IPS-15b (cell line): ENCODE data around the gene TSEN2.

ENCODE experiments used
- H3K27me3 ChIP-seq: one replicate; pipeline ENCODE4 v1.6.1; 2013; ENCODE audit warnings: low read length; ENCODE audit not compliant: control insufficient read depth, insufficient read depth
- H3K36me3 ChIP-seq: one replicate; pipeline ENCODE4 v1.6.1; 2013; ENCODE audit warnings: low read length; ENCODE audit not compliant: control insufficient read depth, insufficient read depth
- H3K4me1 ChIP-seq: one replicate; pipeline ENCODE4 v1.6.1; 2013; ENCODE audit warnings: mild to moderate bottlenecking, low read length; ENCODE audit not compliant: control insufficient read depth, insufficient read depth
- H3K4me3 ChIP-seq: one replicate; pipeline ENCODE4 v1.5.1; 2013; ENCODE audit warnings: low read depth, low read length
- H3K9ac ChIP-seq: one replicate; pipeline ENCODE4 v1.6.1; 2013; ENCODE audit warnings: low read depth, mild to moderate bottlenecking, low read length
- H3K9me3 ChIP-seq: one replicate; pipeline ENCODE4 v1.6.1; 2013; ENCODE audit warnings: mild to moderate bottlenecking, low read length; ENCODE audit not compliant: control insufficient read depth, insufficient read depth

TSEN2 gene

GRCh38 chr3:12568747-12569146, 84.5 kb downstream of the TSEN2 start:
- Histone ChIP-seq H3K27me3 (no peaks in the 10 kb centered on the region), H3K9me3 (no peaks in the 10 kb centered on the region), H3K4me3 (no peak overlapping the region), H3K36me3 (peaks cover 17% of the 10 kb centered on the region), H3K4me1 (no peaks in the 10 kb centered on the region), H3K9ac (no peak overlapping the region)

- H3K4me3 ChIP-seq = no peak overlapping the region
- H3K27me3 ChIP-seq = no peaks in the 10 kb centered on the region
- H3K36me3 ChIP-seq = peaks cover 28% of the 10 kb centered on the region
- no peak overlapping the region for H3K9ac ChIP-seq
- H3K4me1 ChIP-seq = no peaks in the 10 kb centered on the region
- H3K9me3 ChIP-seq = no peaks in the 10 kb centered on the region
These were observed 85.6 kb downstream of the TSEN2 start for GRCh38 chr3:12569836-12570235.

DNA sequence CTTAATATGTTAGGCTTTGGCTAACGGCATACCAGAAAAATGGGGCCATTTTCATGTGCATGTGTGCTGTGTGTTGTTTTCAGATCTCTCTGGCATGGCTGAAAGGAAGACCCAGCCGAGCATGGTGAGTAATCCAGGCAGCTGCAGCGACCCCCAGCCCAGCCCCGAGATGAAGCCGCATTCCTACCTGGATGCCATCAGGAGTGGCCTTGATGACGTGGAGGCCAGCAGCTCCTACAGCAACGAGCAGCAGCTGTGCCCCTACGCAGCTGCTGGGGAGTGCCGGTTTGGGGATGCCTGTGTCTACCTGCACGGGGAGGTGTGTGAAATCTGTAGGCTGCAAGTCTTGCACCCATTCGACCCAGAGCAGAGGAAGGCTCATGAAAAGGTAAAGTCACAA, 87.7 kb downstream of the TSEN2 start:
- H3K9ac ChIP-seq = no peak overlapping the region
- no peaks in the 10 kb centered on the region for H3K27me3 ChIP-seq
- no peak overlapping the region for H3K4me3 ChIP-seq
- peaks cover 38% of the 10 kb centered on the region for H3K36me3 ChIP-seq
- no peaks in the 10 kb centered on the region for H3K9me3 ChIP-seq
- no peaks in the 10 kb centered on the region for H3K4me1 ChIP-seq

DNA sequence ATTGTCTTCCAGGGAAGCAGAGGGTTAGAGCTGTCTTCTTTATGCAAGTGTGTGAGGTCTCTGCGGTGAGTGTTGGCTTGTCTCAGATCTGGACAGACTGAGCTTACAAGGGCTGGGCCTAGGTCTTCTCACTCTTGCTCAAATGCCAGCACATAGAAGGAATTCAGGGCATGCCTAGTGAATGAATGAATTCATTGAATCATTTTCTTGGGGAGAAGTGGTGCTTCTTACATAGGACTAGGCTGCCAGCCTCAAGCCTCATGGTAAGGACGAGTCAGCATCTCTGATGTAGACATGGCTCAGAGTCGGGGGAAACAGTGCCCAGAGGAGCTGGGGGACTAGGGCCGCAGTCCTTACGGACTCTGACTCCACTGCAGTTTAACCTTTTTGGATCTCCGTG, 89.9 kb downstream of the TSEN2 start:
- H3K4me3 ChIP-seq = no peak overlapping the region
- no peaks in the 10 kb centered on the region for H3K27me3 ChIP-seq
- no peaks in the 10 kb centered on the region for H3K9me3 ChIP-seq
- peaks cover 39% of the 10 kb centered on the region for H3K36me3 ChIP-seq
- no peak overlapping the region for H3K9ac ChIP-seq
- no peaks in the 10 kb centered on the region for H3K4me1 ChIP-seq

DNA sequence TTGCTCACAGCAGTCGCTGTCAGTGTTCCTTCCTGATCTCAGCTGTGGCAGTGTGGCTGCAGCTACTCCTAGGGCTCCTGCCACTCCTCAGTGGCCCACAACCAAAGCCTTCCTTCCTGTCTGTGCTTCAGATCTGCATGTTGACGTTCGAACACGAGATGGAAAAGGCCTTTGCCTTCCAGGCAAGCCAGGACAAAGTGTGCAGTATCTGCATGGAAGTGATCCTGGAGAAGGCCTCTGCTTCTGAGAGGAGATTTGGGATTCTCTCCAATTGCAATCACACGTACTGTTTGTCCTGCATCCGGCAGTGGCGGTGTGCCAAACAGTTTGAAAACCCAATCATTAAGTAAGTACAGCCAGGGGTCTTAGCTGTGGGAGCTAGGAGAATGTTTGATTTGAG, 90.4 kb downstream of the TSEN2 start:
- Histone ChIP-seq H3K9ac (no peak overlapping the region), H3K27me3 (no peaks in the 10 kb centered on the region), H3K9me3 (no peaks in the 10 kb centered on the region), H3K4me3 (no peak overlapping the region), H3K36me3 (peaks cover 38% of the 10 kb centered on the region), H3K4me1 (no peaks in the 10 kb centered on the region)

- no peaks in the 10 kb centered on the region for H3K9me3 ChIP-seq
- no peak overlapping the region for H3K9ac ChIP-seq
- no peaks in the 10 kb centered on the region for H3K27me3 ChIP-seq
- no peaks in the 10 kb centered on the region for H3K4me1 ChIP-seq
- H3K4me3 ChIP-seq = no peak overlapping the region
- H3K36me3 ChIP-seq = peaks cover 35% of the 10 kb centered on the region
These were observed 93.1 kb downstream of the TSEN2 start for GRCh38 chr3:12577379-12577778.

DNA sequence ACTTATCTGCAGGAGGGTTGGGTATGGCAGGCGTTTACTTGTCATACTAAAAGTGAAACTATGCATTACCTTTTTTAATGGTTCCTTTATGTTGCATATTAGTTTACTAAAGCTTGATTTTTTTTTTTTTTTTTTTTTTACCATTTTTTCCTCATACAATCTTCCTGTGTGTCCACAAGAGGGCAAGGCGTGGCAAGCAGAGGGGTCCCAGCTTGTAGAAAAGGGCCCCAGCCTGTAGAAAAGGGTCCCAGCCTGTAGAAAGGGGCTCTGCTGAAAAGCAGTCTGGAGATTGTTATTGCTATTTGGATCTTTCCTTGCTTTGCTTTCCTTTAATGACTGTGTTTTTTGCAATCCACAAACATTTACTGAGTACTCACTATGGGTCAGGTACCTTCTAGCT, 94.5 kb downstream of the TSEN2 start:
- Histone ChIP-seq H3K4me1 (no peaks in the 10 kb centered on the region), H3K9me3 (no peaks in the 10 kb centered on the region), H3K27me3 (no peaks in the 10 kb centered on the region), H3K36me3 (peaks cover 37% of the 10 kb centered on the region), H3K4me3 (no peak overlapping the region), H3K9ac (no peak overlapping the region)

DNA sequence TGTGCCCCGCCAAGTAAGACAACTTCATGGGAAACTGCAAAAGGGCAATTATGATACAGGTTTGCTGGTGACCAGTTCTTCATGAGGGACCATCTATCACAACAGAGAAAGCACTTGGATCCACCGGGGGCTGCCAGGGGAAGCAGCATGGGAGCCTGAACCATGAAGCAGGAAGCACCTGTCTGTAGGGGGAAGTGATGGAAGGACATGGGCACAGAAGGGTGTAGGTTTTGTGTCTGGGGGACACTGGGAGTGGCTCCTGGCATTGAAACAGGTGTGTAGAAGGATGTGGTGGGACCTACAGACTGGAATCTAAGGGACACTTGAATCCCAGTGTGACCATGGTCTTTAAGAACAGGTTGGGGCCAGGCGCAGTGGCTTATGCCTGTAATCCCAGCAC, 95.2 kb downstream of the TSEN2 start:
- Histone ChIP-seq H3K36me3 (peaks cover 38% of the 10 kb centered on the region), H3K9ac (no peak overlapping the region), H3K9me3 (no peaks in the 10 kb centered on the region), H3K4me3 (no peak overlapping the region), H3K4me1 (no peaks in the 10 kb centered on the region), H3K27me3 (no peaks in the 10 kb centered on the region)

DNA sequence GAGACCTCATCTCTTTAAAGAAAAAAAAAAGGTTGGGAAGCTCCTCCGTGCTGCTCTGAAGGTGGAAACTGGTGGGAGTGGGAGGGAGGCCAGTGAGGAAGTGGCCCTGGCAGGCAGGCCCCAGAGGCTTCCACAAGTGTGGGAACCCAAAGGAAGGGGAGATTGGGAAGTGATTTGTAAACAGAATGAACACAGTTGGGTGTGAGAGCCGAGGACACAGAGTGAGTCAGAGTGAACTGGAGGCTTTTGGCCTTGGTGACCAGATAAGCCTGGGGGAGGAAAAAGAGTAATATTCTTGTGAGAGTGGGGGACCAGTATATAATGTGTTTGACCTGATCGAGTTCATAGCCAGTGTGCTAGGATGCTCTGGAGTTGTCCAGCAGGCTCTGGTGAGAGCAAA, 95.6 kb downstream of the TSEN2 start:
- Histone ChIP-seq H3K4me1 (no peaks in the 10 kb centered on the region), H3K36me3 (peaks cover 38% of the 10 kb centered on the region)

GRCh38 chr3:12582730-12583129, 98.5 kb downstream of the TSEN2 start:
- H3K36me3 ChIP-seq = peaks cover 35% of the 10 kb centered on the region
- H3K4me3 ChIP-seq = no peak overlapping the region
- H3K27me3 ChIP-seq = no peaks in the 10 kb centered on the region
- H3K9me3 ChIP-seq = no peaks in the 10 kb centered on the region
- H3K9ac ChIP-seq = no peak overlapping the region
- no peaks in the 10 kb centered on the region for H3K4me1 ChIP-seq

More for the DNA sequence above, 95.6 kb downstream of the TSEN2 start:
- no peak overlapping the region for H3K4me3 ChIP-seq
- H3K27me3 ChIP-seq = no peaks in the 10 kb centered on the region
- no peak overlapping the region for H3K9ac ChIP-seq
- H3K9me3 ChIP-seq = no peaks in the 10 kb centered on the region
